Upper lobe of left lung (tissue), 4 donors: ENCODE data around the gene FRAS1.

Experiments
- CTCF ChIP-seq, 6 experiments: fragments of 450-650 bp in 4 of 6; fragments of 200-600 bp in 2 of 6; sonication (generic) in 2 of 6; IDR thresholded peaks; one replicate each; pipeline ENCODE4 v1.5.1; 2016 to 2019; ENCODE audit warnings: antibody characterized with exemption in 6 of 6
- EP300 ChIP-seq, 4 donors: sonication (generic); formaldehyde crosslinking; IDR thresholded peaks; one replicate each; pipeline ENCODE4 v1.5.1; 2017; ENCODE audit warnings: antibody characterized with exemption in 4 of 4, control low read depth in 2 of 4
- POLR2A ChIP-seq, 4 donors: fragments of 450-650 bp; IDR thresholded peaks; one replicate each; pipeline ENCODE4 v1.5.1; 2016 to 2017; ENCODE audit warnings: antibody characterized with exemption in 4 of 4, mild to moderate bottlenecking in 2 of 4

- TF ChIP-seq CTCF (IDR thresholded peaks at IDR 0.05) (no peak), EP300 (IDR thresholded peaks at IDR 0.05) (no peak), POLR2A (IDR thresholded peaks at IDR 0.05) (no peak)
Measured at GRCh38 chr4:78483811-78484210, 426.7 kb downstream of the FRAS1 start.
